Fibroblast of pulmonary artery (primary cell): ENCODE measurements around the gene DCHS1.

Source experiments
- DNase-seq: peaks from one replicate; pipeline ENCODE4 v3.0.0-alpha.2; 2010; ENCODE audit warnings: low read depth
- H3K4me3 ChIP-seq: replicated peaks from 2 replicates; pipeline ENCODE4 v1.5.1; 2011; ENCODE audit warnings: low read depth, mild to moderate bottlenecking, control low read depth, low read length, moderate library complexity
- CTCF ChIP-seq: IDR thresholded peaks from 2 replicates; pipeline ENCODE4 v1.5.1; 2011; ENCODE audit warnings: mild to moderate bottlenecking, control low read depth, low read length, inconsistent platforms; ENCODE audit errors: missing control alignments

DCHS1 gene

GRCh38 chr11:6611963-6612212, 43.7 kb downstream of the DCHS1 start:
- H3K4me3 ChIP-seq, result peak overlapping the region; percentile 66
- no peak for TF ChIP-seq CTCF
- no peak for DNase-seq

GRCh38 chr11:6611092-6611962, 44.3 kb downstream of the DCHS1 start:
- H3K4me3 ChIP-seq, result peak overlapping the region; percentile 66
- TF ChIP-seq CTCF, result no peak
- peak; percentile 31 for DNase-seq

- TF ChIP-seq CTCF, result no peak
- H3K4me3 ChIP-seq, result peak overlapping the region; percentile 66
- no peak for DNase-seq
These were observed 45.0 kb downstream of the DCHS1 start for GRCh38 chr11:6610591-6610990.

- no peak for TF ChIP-seq CTCF
- H3K4me3 ChIP-seq, result no peak overlapping the region
- DNase-seq, result no peak
These were observed 46.0 kb downstream of the DCHS1 start for GRCh38 chr11:6609502-6610015.

GRCh38 chr11:6608726-6609501, 46.7 kb downstream of the DCHS1 start:
- DNase-seq, result no peak
- no peak for TF ChIP-seq CTCF
- H3K4me3 ChIP-seq, result no peak overlapping the region

- H3K4me3 ChIP-seq, result no peak overlapping the region
- DNase-seq, result no peak
- TF ChIP-seq CTCF, result no peak
These were observed 47.6 kb downstream of the DCHS1 start for GRCh38 chr11:6608011-6608410.
